ENCODE measurements around the gene ALOX15B. TPM values are rescaled to one million over a fixed set of nuclear protein-coding genes. Genes with fewer than 3 reads are reported as not detected.

The ALOX15B gene, protein sequence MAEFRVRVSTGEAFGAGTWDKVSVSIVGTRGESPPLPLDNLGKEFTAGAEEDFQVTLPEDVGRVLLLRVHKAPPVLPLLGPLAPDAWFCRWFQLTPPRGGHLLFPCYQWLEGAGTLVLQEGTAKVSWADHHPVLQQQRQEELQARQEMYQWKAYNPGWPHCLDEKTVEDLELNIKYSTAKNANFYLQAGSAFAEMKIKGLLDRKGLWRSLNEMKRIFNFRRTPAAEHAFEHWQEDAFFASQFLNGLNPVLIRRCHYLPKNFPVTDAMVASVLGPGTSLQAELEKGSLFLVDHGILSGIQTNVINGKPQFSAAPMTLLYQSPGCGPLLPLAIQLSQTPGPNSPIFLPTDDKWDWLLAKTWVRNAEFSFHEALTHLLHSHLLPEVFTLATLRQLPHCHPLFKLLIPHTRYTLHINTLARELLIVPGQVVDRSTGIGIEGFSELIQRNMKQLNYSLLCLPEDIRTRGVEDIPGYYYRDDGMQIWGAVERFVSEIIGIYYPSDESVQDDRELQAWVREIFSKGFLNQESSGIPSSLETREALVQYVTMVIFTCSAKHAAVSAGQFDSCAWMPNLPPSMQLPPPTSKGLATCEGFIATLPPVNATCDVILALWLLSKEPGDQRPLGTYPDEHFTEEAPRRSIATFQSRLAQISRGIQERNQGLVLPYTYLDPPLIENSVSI
- total RNA-seq, result not detected in 2 replicates

DNA sequence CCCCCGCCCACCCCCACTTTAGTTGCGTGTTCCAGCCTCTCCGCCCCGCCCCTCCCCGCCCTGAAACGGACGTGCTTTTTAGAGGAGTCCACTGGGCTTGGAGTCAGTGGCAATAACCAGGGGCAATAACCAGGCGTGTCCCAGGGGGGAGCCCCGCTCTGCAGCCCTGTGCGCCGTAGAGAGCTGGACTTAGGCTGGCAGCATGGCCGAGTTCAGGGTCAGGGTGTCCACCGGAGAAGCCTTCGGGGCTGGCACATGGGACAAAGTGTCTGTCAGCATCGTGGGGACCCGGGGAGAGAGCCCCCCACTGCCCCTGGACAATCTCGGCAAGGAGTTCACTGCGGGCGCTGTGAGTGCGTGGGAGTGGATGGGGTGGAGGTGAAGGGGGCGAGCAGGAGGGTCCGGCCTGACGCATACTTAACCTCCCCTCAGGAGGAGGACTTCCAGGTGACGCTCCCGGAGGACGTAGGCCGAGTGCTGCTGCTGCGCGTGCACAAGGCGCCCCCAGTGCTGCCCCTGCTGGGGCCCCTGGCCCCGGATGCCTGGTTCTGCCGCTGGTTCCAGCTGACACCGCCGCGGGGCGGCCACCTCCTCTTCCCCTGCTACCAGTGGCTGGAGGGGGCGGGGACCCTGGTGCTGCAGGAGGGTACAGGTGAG, at the start of gene ALOX15B:
Gene ALOX15B (plus strand): TSS at position 106 of the 657 bp plus-strand sequence. CDS start 97 bp downstream, at position 203.
- intact Hi-C loops (cut with micrococcal nuclease), result no loop called here

DNA sequence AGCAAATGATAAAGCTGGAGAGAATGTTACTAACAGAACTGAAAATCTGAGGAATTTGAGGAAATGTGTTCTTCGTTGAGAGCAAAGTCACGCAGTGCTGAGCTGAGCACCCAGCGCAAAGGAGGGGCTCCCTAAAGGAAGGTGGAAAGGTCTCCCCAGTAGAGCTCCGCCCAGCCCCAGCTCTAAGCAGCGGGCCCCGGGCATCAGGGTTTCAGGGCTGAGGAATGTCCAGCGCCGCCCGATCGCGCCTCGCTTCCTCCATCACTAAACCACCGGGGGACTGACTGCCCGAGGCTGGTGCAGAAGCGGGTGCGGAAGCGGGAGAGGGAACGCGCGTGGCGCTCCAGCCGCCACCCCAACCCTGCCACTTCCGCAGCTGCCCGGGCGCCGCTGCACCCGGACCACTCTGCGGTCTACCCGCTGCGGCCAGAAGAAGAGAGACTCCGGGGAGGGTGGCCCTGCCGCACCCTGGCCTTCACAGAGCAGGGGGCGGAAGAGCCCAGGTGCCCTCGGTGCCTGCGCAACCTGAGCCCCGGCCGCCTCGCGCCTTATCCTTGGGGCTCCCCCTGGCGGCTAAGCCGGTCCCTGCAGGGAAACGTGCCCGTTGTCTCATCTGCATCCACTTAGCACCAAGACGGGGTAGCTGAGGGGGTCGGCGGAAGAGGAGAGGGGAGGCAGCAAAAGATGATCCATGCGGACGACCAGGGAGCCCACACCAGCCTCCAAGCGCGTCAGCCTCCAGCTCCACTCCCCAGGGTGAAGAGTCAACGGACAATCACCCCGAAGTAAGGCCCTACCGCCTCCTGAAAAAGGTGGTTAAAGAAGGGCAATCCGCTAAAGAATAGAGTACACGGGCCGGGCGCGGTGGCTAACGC, 48.8 kb upstream of the ALOX15B start:
- intact Hi-C loops (cut with micrococcal nuclease), result loop anchor here (1.0 to 2.0 kb wide), 8 partner anchors 51 to 247 kb away; partner anchors contain the start of gene NAA38

DNA sequence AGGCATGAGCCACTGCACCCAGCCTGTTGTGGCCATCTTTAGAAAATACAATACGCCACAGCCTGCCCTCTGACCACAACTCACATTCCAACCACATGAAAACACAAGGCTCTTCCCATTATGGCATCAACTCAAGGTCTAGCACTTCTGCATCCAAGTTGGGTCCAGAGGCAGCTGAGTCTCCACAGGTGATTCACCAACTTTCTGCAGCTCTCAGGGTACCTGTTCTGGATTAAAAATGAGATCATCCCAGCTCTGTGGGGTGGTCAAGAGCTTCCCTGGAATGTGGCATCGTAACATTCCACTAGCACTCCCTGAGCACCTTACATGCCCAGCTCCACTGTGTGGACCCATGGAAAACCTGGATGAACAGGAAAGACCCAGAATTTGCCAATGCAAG, 46.3 kb upstream of the ALOX15B start:
- intact Hi-C loops (cut with micrococcal nuclease), result no loop called here

DNA sequence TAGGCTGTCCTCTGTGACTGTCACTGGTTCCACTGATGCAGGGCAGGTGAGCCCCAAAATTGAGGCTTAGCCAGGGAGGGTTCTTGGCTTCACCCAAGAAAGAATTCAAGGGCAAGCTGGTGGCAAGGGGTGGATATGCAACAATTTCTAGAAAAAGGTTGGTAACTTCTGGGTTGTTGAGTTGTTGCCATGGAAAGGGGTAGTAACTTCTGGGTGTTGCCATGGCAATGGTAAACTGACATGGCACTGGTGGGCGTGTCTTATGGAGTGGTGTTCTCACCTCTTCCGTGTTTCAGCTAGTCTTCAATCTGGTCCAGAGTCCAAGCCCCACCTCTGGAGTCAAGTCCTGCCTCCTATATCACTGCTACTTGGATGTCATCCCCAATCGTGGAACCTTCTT, 45.9 kb upstream of the ALOX15B start:
- intact Hi-C loops (cut with micrococcal nuclease), result no loop called here

DNA sequence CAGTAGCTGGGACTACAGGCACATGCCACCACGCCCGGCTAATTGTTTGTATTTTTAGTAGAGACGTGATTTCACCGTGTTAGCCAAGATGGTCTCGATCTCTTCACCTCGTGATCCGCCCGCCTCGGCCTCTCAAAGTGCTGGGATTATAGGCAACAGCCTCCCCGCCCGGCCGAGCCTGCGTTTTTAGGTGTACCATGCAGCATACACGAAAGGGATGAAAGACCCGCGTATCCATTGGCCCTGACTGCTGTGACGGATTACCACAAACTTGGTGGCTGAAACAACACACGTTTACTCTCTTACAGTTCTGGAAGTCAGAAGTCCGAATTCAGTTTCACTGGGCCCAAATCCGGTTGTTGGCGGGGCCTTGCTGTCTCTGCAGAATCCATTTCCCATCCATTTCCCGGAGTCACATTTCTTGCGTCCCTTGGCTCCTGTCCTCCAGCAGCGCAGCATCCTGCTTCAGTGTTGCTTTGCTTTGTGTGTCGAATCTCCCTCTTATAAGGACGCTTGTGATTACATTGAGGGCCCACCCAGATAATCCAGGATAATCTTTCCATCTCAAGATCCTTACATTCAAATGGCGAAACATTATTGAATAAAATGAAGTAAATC, 44.8 kb upstream of the ALOX15B start:
- intact Hi-C loops (cut with micrococcal nuclease), result no loop called here

DNA sequence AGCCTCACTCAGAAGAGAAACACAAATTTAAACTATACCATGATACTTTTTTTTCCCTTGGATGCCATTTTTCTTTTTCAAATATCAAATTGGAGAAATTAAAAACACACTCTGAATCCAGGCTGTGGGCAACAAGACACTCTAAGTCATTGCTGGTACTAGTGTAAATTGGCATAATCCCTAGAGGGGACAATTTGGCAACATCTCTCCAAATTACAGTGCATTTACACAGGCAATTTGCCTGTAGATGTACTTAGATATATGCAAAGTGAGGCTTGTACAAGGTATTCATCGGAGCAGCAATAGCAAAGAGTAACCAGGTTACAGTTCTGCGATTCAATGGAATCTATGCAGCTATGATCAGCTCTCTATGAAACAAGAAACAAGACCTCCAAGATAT, 43.1 kb upstream of the ALOX15B start:
- intact Hi-C loops (cut with micrococcal nuclease), result no loop called here

DNA sequence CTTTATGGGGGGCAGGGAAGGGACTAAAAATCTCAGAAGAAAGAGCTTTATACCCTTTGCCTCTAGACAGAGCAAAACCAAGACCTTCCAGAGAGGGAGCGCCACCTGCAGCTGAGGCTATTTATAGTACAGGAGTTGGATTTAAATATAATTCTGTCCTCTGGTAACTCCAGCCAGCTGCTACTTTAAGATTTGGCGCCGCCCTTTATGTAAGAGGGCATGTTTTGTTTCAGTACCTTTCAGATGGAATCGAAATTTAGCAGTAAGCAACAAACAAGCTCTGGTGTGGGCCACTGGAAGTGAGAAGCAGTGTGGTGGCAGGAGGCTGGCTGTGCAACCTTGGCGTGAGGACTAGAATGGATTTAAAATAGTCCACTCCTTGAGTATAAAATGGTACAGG, 41.7 kb upstream of the ALOX15B start:
- intact Hi-C loops (cut with micrococcal nuclease), result no loop called here

DNA sequence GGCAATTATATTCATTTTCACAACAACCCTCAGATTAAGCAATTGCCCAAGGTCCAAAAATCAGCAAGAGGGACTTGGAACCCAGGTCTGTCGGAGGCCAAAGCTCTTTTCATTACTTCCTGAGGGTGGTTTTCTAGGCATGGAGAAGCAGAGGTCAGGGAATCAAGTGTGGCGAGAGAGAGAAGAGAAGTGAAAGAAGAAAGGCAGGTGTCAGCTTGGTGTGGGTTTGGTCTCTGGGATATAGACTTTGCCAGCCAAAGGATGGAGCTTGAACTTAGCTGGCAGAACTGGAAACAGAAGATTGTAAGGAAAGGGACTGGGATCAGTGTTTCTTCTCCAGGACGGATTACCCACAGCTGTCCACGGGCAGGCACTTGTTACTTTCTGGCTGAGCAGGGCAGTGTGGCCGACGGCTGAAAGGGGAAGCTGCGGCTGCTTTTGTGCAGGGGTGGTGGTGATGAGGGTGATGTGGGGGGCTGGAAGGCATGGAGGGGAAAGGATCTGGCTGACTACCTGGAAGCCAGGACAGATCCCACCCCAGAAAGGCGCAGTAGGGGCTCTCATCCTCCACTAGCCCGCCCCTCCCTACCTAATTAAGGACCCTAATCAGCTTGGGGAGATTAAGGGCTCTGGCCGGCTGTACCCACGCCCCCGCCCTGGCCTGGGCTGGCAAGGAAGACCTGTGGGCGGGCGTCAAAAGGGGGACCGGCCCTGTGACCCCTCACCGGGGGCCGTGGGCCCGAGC, 36.7 kb upstream of the ALOX15B start, which contains the start of gene GUCY2D:
Gene GUCY2D (plus strand): TSS at position 640 of the 745 bp plus-strand sequence. CDS start 433 bp downstream, outside the sequence.
- intact Hi-C loops (cut with micrococcal nuclease), result no loop called here

DNA sequence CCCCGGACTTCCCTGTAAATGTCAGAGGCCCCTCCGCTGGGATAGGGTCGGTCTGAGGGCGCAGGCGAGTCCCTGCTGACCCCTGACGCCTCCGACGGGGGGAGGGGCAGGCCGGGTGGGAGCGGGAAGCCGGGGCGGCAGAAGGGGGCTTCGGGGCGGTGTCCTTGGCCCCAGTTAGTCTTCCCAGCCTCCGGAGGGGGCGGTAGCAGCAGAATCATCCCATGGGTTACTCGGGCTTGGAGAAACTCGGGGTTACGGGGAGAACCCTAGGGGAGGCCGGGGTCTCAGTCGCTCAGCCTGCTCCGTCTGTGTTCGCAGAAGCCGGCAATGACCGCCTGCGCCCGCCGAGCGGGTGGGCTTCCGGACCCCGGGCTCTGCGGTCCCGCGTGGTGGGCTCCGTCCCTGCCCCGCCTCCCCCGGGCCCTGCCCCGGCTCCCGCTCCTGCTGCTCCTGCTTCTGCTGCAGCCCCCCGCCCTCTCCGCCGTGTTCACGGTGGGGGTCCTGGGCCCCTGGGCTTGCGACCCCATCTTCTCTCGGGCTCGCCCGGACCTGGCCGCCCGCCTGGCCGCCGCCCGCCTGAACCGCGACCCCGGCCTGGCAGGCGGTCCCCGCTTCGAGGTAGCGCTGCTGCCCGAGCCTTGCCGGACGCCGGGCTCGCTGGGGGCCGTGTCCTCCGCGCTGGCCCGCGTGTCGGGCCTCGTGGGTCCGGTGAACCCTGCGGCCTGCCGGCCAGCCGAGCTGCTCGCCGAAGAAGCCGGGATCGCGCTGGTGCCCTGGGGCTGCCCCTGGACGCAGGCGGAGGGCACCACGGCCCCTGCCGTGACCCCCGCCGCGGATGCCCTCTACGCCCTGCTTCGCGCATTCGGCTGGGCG, 35.9 kb upstream of the ALOX15B start:
- intact Hi-C loops (cut with micrococcal nuclease), result no loop called here

DNA sequence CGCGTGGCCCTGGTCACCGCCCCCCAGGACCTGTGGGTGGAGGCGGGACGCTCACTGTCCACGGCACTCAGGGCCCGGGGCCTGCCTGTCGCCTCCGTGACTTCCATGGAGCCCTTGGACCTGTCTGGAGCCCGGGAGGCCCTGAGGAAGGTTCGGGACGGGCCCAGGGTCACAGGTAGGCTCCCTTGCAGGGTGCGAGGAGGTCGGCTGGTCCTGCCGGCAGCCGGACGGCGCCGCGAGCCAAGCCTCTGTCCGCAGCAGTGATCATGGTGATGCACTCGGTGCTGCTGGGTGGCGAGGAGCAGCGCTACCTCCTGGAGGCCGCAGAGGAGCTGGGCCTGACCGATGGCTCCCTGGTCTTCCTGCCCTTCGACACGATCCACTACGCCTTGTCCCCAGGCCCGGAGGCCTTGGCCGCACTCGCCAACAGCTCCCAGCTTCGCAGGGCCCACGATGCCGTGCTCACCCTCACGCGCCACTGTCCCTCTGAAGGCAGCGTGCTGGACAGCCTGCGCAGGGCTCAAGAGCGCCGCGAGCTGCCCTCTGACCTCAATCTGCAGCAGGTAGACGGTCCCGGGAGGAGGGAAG, 35.2 kb upstream of the ALOX15B start:
- intact Hi-C loops (cut with micrococcal nuclease), result no loop called here

DNA sequence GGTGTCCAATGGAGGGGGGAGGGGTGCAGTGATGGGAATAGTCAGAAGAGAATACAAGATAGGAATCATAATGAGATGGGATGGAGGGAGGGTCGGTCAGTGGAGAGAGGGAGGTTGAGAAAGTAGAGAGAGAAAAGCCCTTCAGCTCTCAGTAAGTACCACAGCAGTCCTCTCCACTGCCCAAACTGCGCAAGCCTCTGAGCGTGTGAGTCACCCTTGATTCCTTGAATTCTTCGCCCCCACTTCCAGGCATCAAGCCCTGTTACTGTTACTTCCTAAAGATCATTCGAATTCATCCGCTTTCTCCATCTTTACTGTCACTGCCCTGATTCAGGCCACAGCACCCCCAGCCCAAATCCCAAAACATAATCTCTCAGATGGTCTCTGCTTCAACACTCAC, 34.0 kb upstream of the ALOX15B start:
- intact Hi-C loops (cut with micrococcal nuclease), result no loop called here

DNA sequence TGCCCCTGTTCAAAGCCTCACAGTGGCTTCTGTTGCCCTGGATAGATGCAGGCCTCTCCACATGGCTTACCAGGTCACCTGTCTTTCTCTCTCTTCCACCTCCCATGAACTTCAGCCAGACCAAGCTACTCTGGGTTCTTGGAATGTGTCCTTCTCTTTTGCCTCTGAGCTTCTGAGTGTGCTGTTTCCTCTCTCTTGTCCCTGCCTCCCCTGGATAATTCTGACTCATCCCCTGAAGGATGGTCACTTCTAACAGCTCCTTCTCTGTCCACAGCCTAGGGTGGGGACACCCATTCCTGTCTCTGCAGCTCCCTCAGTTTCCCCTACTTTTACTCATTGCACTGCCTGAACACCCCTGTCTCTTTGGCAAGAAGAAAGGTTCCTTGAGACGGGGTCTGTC, 33.5 kb upstream of the ALOX15B start:
- intact Hi-C loops (cut with micrococcal nuclease), result no loop called here

DNA sequence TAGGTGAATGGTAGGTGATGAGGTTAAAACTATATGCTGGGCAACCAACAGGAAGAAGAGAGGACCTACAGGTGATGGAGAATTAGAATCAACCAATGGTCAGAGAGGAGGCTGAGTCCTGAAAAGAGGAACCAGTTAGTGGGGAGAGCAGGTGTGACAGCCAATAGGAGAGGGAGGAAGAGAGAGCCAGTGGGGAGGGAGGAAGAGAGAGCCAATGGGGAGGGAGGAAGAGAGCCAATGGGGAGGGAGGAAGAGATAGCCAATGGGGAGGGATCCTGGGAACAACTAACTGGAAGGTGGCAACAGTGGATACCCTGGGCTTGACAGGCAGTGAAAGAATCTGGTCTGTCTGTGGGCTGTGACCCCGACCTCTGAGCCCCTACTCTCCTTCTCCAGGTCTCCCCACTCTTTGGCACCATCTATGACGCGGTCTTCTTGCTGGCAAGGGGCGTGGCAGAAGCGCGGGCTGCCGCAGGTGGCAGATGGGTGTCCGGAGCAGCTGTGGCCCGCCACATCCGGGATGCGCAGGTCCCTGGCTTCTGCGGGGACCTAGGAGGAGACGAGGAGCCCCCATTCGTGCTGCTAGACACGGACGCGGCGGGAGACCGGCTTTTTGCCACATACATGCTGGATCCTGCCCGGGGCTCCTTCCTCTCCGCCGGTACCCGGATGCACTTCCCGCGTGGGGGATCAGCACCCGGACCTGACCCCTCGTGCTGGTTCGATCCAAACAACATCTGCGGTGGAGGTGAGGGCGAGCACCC, 32.7 kb upstream of the ALOX15B start:
- intact Hi-C loops (cut with micrococcal nuclease), result no loop called here

DNA sequence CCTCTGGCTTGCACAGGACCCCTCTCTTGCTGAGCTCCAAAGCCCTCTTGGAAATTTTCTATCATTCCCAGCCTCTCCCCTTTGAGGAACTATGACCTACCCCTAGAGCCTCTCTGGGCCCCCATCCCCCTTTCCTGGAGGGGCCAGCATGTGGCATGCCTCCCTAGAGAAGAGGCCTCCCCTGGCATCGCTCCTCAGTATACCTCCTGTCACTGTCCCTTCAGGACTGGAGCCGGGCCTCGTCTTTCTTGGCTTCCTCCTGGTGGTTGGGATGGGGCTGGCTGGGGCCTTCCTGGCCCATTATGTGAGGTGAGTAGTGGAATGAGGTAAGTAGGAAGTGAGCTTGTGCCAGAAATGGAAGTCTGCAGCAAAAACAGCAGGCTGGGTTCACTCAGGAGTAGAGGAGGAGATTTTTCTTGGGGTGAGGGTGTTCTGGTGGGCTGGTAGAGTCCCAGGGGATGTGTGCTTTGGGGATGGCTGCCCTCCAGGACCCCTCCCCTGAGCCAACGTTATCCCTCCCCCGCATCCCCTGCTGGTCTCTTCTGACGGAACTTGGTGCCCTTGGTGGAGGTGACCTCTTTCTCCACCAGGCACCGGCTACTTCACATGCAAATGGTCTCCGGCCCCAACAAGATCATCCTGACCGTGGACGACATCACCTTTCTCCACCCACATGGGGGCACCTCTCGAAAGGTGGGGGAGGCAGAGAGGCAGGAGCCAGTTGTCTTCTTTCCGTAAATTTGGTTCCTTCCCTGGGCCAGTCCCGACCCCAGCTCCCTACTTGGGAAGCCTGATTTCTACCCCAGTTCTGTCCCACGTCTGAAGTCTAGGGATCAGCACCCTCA, 31.8 kb upstream of the ALOX15B start:
- intact Hi-C loops (cut with micrococcal nuclease), result no loop called here

DNA sequence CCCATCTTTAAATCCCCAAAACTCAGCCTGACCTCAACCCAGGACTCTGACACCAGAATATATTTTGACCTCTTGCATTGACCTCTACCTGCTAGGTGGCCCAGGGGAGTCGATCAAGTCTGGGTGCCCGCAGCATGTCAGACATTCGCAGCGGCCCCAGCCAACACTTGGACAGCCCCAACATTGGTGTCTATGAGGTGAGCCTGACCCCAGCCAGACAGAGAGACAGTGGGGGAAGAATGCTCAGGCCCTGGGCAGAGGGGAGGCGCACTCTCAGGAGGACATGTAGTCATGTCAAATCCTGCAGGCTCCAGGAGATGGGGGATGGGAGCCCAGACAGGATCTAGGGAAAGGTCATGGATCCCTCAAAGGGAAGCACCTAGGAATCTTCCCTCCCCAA, 31.0 kb upstream of the ALOX15B start:
- intact Hi-C loops (cut with micrococcal nuclease), result no loop called here

DNA sequence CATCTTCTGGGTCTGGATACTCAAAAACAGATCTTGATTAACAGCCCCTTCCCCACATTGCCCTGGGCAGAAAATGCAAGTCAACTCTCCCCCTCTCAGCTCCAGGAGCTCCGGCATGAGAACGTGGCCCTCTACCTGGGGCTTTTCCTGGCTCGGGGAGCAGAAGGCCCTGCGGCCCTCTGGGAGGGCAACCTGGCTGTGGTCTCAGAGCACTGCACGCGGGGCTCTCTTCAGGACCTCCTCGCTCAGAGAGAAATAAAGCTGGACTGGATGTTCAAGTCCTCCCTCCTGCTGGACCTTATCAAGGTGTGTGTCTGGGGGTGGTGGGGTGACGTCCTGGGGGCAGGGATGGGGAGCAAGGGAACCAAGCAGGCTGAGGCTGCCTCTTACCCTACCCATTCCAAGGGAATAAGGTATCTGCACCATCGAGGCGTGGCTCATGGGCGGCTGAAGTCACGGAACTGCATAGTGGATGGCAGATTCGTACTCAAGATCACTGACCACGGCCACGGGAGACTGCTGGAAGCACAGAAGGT, 26.7 kb upstream of the ALOX15B start:
- intact Hi-C loops (cut with micrococcal nuclease), result no loop called here

Measured in T-helper 1 cell treated with Interleukin-12 subunit alpha and Interleukin-12 subunit beta and Interleukin-4 antibody, amounts not matched to agents 30 ng/mL and 1 ng/mL, for 36 hours (primary cell).